NCI-H146 treated with DMSO at 0.1 percent for 48 hours (cell line): ENCODE measurements around the gene UBTD2.
"Not testable (repeated sequence)": the region's sequence is repeated elsewhere in the genome, so short reads cannot be mapped to it uniquely, and the experiment has no call there.

Experiments
- DNase-seq: peaks from one replicate; lab custom pipeline; 2025; ENCODE audit not compliant: unreplicated experiment; lab: John Stamatoyannopoulos, UW

UBTD2 gene

DNA sequence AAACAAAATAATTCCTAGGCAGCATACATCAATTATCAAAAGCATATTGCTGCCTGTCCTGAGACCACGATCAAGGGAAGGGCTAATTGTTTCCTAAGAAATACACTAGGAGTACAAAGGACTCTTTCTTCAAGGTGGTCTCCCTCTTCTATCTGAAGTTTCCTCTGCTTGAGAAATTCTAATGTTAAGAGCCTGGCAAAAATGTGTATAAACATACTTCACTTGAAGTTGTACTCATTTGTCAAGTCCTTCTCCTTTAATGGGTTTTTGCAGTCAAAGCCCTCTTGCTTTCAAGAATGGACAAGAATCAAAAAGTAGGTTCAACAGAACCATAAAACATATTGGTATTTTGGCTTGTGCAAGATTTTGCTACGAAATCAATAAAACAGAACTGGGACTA lies 31.1 kb downstream of the UBTD2 start:
- no peak for DNase-seq

DNA sequence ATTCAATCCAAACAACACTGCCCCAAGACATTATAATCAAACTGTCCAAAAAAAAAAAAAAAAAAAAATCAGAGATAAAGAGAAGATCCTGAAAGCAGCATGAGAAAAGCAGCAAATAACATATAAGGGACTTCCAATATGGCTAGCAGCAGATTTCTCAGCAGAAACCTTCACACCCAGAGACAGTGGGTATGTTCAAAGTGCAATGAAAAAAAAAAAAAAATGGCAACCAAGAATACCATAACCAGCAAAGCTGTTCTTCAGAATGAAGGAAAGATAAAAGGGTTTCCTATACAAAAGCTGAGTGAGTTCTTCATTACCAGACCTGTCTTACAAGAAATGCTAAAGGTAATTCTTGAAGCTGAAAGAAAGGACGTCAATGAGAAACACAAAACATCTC lies 32.1 kb downstream of the UBTD2 start:
- no peak for DNase-seq

DNA sequence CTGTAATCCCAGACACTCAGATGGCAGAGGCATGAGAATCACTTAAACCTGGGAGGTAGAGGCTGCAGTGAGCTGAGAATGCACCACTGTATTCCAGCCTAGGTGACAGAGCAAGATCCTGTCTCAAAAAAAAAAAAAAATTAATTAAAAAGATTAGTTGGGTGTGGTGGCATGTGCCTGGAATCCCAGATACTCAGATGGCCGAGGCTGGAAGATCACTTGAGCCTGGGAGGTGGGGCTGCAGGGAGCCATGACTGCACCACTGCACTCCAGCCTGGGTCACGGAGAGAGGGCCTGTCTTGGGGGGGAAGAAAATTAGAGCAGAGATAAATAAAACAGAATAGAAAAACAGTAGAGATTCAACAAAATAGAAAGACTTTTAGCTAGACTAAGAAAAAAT lies 34.9 kb downstream of the UBTD2 start:
- DNase-seq: no peak

DNA sequence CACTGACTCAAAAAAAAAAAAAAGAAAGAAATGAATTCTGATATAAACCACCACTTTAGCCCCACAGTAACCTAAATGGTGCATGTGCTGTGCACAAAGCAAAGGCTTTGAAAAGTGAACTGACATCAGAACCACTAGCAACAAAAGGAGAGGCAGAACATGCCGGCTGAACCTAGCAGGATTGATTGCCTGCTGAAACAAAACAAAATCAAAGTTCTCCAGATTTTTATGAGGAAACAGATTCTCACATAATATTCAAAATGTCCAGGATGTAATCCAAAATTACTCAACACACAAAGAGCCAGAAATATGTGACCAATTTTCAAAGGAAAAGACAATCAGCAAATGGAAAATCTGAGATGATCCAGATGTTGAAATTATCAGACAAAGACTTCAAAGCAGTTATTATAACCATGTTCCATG lies 37.9 kb downstream of the UBTD2 start:
- DNase-seq: no peak

DNA sequence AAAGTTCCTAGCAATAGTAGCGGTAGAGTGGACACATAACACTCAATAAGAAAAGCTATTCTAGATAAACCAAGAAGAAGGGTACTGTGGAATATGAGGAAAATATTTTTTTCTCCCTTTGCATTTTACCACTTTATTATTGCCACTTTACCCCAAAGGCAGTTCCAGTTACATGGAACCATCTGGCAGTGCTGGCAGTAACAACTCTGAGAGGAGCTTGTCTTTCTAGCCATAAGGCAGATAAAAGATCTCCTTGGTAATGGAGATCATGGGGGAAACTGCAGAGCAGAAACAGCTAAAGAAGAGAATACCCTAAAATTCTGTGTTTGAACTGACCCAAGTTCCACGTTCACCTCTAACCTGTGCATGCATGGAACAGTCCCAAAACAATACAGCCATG lies 38.5 kb downstream of the UBTD2 start:
- DNase-seq: no peak

DNA sequence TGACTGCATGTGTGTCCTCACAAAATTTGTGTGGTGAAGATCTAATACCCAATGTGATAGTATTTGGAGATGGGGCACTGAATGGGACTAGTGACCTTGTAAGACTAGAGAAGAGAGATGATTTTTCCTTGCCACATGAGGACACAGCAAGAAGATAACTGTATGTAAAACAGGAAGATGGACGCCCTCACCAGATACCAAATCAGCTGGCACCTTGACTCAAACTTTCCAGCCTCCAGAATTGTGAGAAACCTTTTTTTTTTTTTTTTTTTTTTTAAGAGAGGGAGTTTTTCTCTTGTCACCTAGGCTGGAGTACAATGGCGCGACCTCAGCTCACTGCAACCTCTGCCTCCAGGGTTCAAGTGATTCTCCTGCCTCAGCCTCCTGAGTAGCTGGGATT lies 40.3 kb downstream of the UBTD2 start:
- no peak for DNase-seq

DNA sequence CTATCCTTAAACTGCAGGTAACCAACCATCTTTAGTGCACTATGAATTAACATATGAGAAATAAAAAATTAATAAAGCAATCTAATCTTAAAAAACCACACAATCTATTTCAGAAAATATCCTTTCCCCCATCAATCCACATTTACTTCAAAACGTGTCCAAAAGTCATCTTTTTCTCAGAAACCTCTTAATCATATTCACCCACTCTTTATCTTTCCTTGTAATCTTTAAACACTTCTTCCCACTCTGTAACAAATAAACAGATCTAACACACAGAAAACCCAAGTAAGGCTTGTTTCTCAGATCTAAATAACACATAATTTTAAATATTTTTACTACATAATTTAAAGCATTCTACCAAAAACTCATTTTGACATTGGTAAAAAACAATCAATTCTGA lies 45.2 kb downstream of the UBTD2 start:
- no peak for DNase-seq

DNA sequence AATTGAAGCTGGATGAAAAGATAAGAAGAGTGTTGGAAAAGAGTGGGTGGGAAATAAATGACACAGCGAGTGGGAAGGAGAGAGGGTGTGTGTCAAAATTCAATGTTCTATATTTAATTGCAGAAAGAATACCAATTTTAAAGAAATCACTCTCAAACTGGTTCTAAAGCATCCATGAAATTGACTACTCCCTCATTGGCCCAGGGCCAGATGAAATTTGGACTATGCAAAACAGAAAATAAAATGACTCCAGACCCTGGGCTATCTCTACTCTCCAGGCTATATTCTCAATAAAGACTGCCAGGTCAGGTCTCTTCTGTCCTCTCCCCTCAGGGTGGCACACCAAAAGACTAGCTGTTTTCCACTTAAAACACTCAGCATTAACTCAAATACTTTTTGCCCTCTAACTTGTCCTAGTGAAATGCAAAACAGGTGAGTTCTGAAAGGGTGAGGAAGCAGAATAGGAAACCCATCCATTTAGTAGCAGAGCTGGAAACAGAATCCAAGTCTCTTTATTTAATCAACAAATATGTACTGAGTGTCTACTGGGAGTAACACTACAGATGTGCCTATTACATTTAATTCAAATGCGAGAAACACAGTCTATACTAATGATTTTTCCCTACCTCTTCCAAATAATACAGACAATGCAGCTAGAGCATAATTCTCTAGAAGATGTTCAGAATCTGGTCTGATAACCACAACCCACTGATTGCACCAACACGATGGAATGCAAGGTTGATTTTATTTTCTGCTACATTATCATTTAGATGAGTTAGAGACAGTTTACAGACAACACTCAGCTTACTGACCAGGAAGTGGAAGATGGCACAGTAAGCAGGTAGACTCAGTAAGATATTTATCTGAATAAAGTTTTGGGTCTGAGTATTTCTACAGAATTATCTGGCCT lies 47.5 kb downstream of the UBTD2 start:
- DNase-seq: no peak

DNA sequence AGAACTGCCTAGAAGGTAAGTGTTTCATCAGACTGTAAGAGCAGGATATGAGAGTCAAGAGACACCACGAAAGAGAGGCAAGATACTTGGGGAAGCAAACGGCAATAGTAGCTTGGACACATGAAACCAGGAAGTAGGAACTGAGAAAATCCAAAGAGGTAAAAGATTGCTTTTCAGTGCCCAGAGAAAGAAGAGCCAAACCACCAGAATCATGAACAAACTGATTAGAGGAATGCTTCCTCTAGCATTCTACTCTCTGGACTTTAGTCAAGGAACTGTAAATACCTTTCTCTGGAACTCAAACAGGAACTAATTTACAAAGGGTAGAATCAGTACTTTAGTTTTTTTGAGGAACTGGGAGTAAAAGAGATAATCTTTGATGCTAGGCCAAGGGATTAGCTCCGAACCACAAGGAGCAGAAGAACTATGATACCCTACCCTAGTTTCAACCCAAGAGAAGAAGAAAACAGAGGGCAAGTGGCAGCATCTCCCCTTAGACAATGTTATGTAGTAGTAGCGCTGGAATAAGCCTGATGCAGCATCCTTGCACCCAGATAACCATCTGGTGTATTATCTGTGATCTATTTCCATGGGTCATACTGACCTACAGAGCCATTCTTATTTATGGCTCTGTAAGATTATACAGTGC lies 48.3 kb downstream of the UBTD2 start:
- no peak for DNase-seq

DNA sequence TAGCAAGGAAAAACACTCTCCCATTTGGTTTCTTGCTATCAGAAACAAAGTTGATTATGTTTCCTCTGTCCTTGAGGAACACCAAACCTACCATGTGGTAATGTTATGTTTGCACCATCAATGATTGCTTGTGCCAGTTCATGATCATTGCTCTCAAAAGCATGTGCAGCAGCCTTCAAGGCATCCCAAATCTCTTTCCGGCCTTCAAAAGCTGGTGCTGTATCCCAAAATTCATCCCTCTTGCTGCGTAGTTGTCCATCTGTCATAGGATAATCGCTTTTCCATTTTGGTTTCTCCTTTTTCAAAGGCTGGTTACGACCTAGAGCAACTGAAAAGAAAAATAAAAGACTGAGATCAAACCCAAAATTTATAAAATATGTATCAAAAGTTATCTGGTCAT lies 49.5 kb downstream of the UBTD2 start:
- DNase-seq: no peak

DNA sequence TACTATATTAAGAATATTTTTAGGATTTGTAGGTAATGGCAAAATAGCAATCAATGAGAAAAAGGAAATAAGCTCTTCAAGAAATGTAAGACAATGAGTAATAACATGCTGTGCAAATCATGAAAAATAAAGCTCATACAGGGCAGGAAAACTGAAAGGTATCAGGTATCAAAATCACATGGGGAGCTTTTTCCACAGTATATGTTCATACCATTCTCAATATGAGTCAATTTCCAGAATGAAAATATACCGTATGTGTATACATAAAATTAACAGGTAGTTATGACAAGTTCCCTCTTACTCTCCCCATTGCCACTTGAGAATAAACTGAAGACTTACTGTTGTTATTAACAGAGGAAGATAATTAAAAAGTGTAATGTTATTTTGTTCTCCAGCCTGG lies 53.7 kb downstream of the UBTD2 start:
- DNase-seq: no peak

DNA sequence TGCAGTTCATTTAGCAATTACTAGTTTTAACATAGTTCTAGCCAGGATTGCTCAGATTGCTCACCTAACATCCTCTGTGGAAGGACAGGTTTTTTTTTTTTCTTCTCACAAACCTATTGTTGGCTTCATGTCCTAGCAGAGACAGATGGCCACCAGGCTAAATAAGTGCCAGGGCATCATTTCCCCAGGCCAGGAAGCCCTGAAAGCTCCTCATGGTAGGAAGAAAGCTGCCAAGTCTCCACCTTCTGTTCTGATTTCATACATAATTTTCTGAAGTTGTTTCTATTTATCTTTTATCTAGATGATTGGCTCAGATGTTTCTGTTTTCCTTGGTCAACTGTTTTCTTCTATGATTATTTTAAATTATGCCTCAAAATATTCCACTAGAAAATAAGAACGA lies 58.6 kb downstream of the UBTD2 start:
- no peak for DNase-seq

DNA sequence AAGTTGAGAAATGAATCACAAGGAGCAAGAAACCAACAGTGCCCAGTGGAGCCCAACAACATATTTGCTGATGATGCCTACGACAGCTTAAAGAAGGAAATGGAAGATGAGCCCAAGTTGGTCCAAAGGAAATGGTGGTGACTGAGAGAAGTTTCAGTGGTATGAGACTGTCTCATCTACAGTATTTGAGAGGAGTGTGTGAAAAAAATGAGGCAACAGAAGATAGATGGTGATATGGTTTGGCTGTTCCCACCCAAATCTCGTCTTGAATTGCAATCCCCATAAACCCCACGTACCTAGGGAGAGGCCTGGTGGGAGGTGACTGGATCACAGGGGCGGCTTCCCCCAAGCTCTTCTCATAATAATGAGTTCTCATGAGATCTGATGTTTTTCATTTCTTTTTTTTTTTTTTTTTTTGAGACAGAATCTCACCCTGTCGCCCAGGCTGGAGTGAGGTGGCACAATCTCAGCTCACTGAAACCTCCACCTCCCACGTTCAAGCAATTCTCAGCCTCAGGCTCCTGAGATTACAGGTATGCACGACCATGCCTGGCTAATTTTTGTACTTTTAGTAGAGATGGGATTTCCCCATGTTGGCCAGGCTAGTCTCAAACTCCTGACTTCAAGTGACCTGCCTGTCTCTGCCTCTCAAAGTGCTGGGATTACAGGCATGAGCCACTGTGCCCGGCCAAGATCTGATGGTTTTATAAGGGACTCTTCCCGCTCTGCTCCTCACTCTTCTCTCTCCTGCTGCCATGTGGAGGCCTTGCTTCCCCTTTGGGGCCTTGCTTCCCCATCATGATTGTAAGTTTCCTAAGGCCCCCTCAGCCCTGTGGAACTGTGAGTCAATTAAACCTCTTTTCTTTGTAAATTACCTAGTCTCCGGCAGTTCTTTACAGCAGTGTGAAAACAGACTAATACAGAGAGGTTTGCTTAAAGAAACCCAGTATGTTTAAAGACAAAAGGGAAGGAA lies 59.4 kb downstream of the UBTD2 start:
- no peak for DNase-seq

DNA sequence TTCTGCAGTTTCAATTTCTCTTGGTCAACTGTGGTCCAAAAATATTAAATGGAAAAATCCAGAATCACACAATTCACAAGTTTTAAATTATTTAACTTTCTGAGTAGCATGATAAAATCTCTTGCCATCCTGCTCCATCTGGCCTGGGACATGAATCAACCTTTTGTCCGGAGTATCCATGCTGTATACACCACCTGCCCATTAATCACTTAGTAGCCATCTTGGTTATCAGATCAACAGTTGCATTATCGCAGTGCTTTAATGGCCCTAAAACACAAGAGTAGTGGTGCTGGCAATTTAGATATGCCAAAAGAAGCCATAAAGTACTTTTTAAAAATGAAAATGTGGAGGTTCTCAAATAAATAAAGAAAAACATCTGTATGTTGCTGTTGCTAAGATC lies 64.3 kb downstream of the UBTD2 start:
- DNase-seq: peak; percentile 2

DNA sequence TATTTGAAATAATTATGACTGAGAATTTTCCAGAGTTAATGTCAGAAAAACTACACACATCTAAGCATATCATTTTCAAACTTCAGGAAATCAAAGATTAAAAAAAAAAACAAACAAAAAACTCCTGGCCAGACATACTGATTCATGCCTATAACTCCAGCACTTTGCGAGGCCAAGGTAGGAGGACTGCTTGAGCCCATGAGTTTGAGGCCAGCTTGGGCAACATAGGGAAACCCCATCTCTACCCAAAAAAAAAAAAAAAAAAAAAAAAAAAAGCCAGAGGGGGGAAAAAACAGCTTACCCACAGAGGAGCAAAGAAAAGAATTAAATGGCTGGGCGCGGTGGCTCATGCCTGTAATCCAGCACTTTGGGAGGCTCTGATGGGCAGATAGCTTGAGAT lies 67.2 kb downstream of the UBTD2 start:
- DNase-seq: no peak

DNA sequence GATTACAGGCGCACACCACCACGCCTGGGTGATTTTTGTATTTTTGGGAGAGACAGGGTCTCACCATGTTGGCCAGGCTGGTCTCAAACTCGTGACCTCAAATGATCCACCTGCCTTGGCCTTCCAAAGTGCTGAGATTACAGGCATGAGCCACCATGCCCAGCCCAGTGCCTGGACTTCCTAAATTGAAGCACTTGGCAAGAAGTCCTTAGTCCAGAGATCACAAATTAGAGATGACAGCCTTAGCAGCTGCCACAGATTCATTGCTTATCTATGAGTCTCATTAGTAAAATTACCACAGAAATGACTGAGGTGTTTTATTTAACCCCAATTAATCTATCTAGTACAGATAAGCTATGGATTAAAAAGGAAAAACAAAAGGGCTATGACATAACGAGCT lies 70.4 kb downstream of the UBTD2 start:
- no peak for DNase-seq

DNA sequence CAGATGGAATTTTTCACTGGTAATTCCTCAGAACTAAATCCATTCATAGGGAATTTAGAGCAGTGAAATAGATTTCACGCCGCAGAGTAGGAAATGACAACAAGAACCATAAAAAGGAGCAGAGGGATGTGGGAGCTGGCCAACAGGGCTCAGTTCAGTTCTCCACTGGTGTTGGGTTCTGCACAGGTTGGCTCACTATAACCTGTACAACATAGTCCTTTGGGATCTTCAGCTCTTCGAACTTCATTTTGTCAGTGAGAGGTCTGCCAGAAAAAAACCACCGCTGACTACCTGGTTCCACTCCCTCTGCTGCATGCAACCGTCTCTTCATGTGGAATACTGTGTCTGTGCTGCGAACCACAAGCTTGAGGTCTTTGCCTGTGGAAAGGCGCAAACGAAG lies 71.9 kb downstream of the UBTD2 start:
- no peak for DNase-seq

DNA sequence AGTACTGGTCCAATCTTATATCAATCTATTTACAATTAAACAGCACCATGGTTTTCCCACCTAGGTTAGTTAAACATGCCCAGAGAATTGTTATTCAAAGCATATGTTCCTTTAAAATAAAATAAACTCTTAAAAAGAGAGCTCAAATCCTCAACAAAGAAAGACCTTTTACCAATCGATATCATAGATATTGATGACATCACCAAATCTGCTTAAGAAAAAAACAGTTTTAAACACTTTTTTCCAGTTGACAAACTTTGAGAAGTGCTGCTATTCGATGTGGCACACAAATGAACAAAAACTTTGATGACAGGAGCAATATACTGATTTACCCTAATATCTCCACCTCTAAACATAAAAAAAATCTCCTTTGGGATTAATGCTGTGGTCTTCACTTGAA lies 73.8 kb downstream of the UBTD2 start:
- no peak for DNase-seq

DNA sequence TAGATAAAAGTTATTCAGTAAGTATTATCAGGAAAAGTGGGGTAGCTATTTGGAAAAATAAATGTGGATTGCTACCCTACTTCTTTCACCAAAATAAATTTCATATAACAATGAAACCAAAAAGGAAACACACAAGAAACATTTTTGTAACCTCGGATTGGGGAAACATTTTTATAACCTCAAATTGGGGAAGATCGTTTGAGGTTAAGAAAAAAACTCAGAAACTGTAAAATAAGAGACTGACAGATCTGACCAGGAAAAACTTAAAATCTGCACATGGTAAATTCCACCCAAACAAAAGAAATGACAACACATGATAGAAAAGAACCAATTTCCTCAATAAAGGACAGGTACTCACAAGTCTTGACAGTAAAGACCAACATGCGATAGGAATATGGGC lies 76.1 kb downstream of the UBTD2 start:
- no peak for DNase-seq

DNA sequence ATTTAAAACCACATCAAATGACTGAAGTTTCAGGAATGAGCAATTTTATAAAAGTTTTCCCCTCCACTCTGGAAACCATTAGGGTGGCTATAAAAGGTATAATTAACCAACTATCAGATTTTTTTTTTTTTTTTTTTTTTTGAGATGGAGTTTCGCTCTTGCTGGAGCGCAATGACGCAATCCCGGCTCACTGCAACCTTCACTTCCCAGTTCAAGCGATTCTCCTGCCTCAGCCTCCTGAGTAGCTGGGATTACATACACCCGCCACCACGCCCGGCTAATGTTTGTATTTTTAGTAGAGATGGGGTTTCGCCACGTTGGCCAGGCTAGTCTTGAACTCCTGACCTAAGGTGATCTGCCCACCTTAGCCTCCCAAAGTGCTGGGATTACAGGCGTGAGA lies 77.6 kb downstream of the UBTD2 start:
- DNase-seq: not testable (repeated sequence)

DNA sequence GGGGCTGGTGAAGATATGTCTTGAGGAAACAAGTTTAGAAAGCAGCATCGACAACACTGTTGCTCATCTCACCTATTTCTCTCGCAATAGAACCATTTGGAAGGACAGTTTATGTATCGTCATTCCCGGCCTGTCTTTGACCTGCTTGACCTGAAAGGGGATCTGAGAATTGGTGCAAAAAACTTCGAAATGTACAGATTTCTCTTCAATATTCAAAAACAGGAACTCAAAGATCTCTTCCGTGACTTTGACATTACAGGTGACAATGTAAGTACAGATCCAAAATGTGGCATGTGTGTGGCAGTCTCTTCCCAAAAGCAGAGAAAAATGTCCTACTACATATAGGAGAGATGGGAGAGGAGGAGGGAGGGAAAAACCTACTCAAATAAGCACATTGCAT lies 83.1 kb downstream of the UBTD2 start:
- no peak for DNase-seq

DNA sequence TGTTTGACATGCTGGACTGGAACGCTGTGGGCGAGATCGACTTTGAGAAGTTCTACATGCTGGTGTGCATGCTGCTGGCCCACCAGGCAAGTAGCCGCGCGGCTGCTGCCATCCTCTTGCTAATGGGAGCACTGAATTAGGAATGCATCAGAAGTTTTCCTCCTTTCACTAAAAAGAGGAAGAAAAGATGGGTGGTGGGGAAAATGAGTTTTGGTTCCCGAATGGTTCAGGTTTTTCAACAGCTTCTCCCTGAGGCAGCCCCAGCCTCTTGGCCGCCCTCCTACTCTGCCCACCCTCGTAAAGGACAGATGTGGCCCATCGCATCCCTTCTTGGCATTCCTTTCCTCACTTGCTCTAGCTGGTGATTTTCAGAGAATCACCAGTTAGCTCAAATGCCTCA lies 84.1 kb downstream of the UBTD2 start:
- no peak for DNase-seq
